OCI-LY7 (cell line): ENCODE results near the gene ZNF616.

ENCODE experiments used
- CTCF ChIP-seq: fragments of 200-600 bp; sonication (generic); conservative IDR thresholded peaks from 2 replicates; pipeline ENCODE4 v1.5.1; 2014; ENCODE audit warnings: mild to moderate bottlenecking, antibody characterized with exemption, low read length, moderate library complexity, mixed read lengths
- EZH2phosphoT487 ChIP-seq: fragments of 200-600 bp; sonication (generic); IDR thresholded peaks from 2 replicates; pipeline ENCODE4 v1.6.1; 2018; ENCODE audit warnings: low read depth, borderline replicate concordance, mild to moderate bottlenecking, mixed run types, antibody characterized with exemption, low read length, moderate library complexity, mixed read lengths

- TF ChIP-seq CTCF (no peak), EZH2phosphoT487 (no peak)
These were observed 31.8 kb upstream of the ZNF616 start, which contains the start of gene ZNF836 for GRCh38 chr19:52171321-52172169.
